ENCODE measurements around the gene ZDHHC3. TPM values are rescaled to one million over a fixed set of nuclear protein-coding genes. Genes with fewer than 3 reads are reported as not detected.

Gene ZDHHC3
- total RNA-seq, 2 donors from 2014 or later: 21.7 to 40.5 TPM

DNA sequence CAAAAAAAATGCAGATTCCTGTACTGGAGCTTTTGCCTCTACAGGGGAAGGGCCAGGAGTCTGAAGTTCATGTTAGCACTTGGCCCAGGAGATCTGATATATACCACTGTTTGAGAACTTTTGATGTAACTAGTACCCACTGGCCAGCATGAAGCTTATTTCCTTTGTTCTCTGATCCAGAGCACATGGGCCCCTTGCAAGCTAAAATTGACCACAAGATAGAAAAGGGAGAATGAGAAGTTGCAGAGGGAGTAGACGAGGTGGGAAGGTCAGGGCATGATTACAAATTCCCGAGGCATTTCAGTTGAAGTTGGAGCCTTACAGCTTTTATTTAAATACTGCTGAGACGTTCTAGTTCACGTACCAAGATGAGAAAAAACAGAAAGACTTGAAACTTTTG, 73.3 kb downstream of the ZDHHC3 start:
- no peak for DNase-seq (ENCODE audit: low spot score in 2 of 2)

DNA sequence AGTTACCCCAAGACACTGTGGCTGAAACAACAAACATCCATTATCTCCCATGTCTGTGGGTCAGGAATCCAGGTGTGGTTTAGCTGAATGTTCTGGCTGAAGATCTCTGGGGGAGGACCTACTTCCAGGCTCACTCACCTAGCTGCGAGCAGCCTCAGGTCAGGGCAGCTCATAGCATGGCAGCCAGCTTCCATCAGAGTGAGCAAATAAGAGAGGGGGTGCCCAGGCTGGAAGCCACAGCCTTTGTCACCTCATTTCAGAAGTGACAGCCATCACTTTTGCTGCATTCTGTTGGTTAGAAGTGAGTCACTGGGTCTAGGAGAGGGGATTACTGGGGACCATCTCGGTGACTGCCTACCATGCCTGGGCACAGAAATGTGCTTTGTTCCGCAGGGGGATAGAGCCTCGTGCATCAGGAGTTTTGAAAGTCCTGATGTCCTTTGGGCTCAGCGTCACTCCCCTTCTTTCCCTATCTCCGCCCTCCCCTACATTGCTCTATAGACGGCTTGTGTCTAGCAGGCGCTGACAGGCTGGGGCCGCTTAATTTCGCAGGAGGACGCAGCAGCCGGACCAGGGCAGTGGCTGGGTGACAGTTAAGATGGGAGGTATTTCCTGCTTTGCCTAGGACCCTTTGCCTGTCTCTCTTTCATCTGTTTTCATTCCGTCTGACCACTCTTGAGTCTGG, 76.1 kb downstream of the ZDHHC3 start:
- no peak overlapping the region for H3K27ac Mint-ChIP-seq
- no peaks in the 10 kb centered on the region for H3K9me3 Mint-ChIP-seq
- ATAC-seq: peak; percentile 43 to 51
- peak in 1 of 2 donors; percentile 49 for DNase-seq (ENCODE audit: low spot score in 2 of 2)
- H3K36me3 Mint-ChIP-seq: no peaks in the 10 kb centered on the region

More for the DNA sequence above, 73.3 kb downstream of the ZDHHC3 start:
- Mint-ChIP-seq H3K36me3 (no peaks in the 10 kb centered on the region), H3K27ac (no peak overlapping the region), H3K9me3 (no peaks in the 10 kb centered on the region)
- ATAC-seq: no peak

DNA sequence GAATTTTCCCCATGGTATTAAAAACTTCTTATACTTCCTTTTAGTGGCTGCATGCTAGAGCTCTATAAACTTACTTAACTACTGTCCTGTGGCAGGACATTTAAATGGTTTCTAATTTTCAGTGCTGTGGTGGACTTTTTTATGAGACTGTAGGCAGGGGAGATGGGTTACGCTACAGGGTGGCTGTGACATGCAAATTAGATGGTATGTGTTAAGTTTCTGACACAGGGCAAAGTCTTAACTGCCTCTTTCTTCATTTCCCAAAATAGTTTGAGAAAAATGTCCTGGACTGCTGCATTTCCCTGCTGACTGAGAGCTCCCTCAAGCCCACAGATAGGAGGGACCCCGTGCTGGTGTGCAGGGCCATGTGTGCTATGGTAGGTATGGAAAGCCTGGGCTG, 79.5 kb downstream of the ZDHHC3 start:
- Mint-ChIP-seq H3K9me3 (no peaks in the 10 kb centered on the region), H3K36me3 (no peaks in the 10 kb centered on the region), H3K27ac (no peak overlapping the region)
- ATAC-seq (no peak), DNase-seq (ENCODE audit: low spot score in 2 of 2) (no peak)

DNA sequence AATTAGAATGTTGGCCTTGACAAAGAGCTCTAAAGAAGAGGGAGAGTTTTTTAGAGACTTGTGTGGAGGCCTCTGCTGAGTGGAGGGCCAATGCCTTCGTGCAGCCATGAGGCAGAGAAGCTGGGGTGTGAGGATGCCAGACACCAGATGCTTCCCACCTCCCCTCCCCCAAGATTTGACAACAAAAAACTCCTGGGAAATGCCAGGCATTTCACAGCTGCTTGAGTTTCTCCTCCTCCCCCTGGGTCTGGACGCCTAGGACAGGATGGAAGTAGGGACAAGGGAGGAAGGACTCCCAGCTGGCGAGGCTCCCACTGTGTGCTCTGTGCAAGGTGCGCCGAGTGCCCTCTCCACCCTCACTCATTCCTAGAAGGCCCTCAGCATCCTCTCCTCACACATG, 81.5 kb downstream of the ZDHHC3 start:
- ATAC-seq: no peak
- no peaks in the 10 kb centered on the region for H3K36me3 Mint-ChIP-seq
- no peak overlapping the region for H3K27ac Mint-ChIP-seq
- no peaks in the 10 kb centered on the region for H3K9me3 Mint-ChIP-seq
- DNase-seq (ENCODE audit: low spot score in 2 of 2): no peak

DNA sequence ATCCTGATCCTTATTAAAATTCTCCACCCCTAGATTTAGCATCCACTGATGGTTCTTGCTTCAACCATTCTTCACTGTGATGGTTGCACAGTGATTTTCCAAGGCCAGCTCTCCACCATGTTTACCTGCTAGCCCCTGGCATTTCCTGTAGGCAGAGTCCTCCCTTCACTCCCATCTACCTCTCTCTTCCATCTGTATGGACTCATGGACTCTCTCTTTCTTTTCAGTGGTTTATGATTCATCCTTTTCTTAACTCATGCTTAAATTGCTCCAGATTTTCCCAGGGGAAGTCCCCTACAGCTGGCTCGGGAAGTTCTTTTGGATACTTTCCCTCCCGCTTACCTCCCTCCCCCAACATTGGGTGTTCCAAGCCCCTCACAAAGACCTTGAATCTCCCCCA, 82.9 kb downstream of the ZDHHC3 start:
- Mint-ChIP-seq H3K36me3 (no peaks in the 10 kb centered on the region), H3K9me3 (no peaks in the 10 kb centered on the region), H3K27ac (no peak overlapping the region)
- ATAC-seq (no peak), DNase-seq (ENCODE audit: low spot score in 2 of 2) (no peak)

DNA sequence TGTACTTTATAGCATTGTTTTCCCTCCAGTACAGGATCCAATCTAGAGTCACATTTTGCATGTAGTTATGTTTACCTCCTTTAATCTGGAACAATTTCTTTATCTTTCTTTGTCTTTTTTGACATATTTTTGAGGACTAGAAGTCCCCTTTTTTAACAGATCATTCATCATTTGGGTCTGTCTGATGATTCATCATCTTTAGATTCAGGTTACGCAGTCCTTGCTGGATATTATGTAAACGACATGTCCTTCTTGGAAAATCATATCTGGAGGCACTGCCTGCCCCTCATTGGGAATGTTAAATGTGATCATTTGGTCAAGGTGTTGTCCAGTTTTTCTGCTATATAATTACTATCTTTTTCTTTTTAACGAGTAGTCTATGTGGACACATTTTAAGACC, 83.3 kb downstream of the ZDHHC3 start:
- DNase-seq (ENCODE audit: low spot score in 2 of 2) (no peak), ATAC-seq (no peak)
- no peak overlapping the region for H3K27ac Mint-ChIP-seq
- H3K9me3 Mint-ChIP-seq: no peaks in the 10 kb centered on the region
- no peaks in the 10 kb centered on the region for H3K36me3 Mint-ChIP-seq

DNA sequence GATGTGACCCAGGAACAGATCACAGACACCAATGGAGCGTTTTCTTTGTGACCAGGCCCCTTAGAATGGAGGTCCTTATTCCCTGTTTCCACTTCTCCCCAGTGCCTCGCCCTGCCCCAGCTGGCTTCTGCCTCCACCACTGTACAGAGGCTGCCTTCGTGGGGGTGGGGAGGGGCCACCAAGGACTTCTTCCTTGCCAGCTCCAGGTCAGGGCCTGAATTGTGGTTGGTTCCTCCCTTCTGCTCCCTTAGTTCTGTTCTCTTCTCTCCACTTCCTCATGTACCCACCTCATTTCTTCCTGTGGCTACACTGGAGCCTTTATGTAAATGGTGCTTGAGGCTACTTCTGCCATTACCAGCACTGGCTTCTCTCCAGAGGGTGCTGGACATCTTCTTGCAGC, 85.1 kb downstream of the ZDHHC3 start:
- Mint-ChIP-seq H3K36me3 (no peaks in the 10 kb centered on the region), H3K27ac (no peak overlapping the region), H3K9me3 (no peaks in the 10 kb centered on the region)
- ATAC-seq (no peak), DNase-seq (ENCODE audit: low spot score in 2 of 2) (peak in 1 of 2 donors; percentile 9)

DNA sequence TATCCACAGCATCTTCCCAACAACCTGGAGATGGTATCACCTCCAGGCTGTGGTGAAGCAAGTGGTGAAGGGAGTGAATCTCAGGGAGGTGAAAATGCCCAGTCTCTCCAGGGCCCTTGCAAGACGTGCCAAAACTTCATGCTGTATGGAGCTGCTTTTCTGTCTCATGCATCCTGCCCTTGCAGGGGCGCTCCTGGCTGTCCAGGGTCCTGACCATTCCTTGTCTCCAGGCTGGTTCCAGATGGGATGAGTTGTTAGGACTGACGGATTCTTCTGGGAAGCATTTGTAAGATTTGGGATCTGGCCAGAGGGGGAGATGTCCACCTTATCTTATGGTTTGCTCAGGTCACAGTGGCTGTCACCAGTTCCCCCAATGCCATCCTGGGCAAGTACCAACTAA, 85.7 kb downstream of the ZDHHC3 start:
- DNase-seq (ENCODE audit: low spot score in 2 of 2) (peak in 1 of 2 donors; percentile 14), ATAC-seq (no peak)
- Mint-ChIP-seq H3K27ac (no peak overlapping the region), H3K36me3 (no peaks in the 10 kb centered on the region), H3K9me3 (no peaks in the 10 kb centered on the region)

DNA sequence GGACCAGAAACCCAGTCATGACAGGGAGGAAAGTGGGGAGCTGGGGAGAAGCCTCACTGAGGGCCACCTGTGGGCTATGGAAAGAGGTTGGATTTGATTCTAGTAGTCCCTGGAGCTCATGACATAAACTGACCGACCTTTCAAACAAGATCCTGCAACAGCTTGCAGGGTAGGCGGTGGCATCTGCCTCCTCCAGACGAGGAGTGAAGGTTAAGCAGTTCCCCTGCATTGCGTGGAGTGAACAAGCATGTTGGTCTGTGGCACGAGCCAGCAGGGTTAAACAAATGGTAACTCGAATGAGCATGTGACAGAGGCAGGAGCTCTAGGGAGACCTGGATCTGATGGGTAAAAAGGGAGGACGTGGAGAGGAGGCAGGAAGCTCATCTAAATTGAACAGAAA, 88.9 kb downstream of the ZDHHC3 start:
- ATAC-seq: no peak
- no peak overlapping the region for H3K27ac Mint-ChIP-seq
- no peaks in the 10 kb centered on the region for H3K9me3 Mint-ChIP-seq
- no peaks in the 10 kb centered on the region for H3K36me3 Mint-ChIP-seq
- DNase-seq (ENCODE audit: low spot score in 2 of 2): no peak

DNA sequence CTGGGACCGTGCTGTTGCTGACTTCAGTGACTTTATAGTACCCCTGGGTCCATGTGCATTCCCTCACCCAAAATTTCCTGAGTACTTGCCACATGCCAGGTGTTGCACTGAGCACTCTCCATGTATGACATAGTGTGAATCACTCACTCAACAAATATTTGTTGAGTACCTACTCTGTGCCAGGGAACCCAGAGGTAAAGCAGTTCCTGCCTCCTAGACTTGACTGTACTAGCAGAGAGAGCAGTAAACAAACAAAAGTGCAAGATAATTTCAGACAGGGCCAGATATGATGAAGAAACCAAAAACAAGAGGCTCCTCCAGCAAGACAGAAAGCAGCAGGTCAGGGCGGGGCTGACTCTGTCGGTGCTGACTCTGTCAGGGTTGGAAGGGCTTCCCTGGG, 89.4 kb downstream of the ZDHHC3 start:
- ATAC-seq (no peak), DNase-seq (ENCODE audit: low spot score in 2 of 2) (no peak)
- no peaks in the 10 kb centered on the region for H3K36me3 Mint-ChIP-seq
- H3K9me3 Mint-ChIP-seq: no peaks in the 10 kb centered on the region
- no peak overlapping the region for H3K27ac Mint-ChIP-seq

DNA sequence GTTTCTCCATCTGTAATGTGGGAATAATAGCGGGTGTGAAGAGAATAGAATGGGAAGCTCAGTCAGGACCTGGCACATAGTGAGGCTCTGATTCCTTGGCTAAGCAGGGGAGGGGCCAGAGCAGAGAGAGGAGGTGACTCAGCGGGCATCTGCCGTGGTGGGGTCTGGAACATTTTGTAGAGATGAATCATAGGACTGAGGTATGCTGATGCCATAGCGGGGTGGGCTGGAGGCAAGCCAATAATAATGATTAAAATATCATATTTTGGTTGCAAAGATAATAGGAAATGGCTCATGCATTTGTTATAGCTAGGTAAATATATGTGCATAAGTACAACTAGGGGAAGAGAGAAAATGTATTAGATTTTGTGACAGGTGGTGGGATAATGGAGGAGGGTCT, 90.4 kb downstream of the ZDHHC3 start:
- no peak for ATAC-seq
- H3K9me3 Mint-ChIP-seq: no peaks in the 10 kb centered on the region
- H3K27ac Mint-ChIP-seq: no peak overlapping the region
- H3K36me3 Mint-ChIP-seq: no peaks in the 10 kb centered on the region
- no peak for DNase-seq (ENCODE audit: low spot score in 2 of 2)

DNA sequence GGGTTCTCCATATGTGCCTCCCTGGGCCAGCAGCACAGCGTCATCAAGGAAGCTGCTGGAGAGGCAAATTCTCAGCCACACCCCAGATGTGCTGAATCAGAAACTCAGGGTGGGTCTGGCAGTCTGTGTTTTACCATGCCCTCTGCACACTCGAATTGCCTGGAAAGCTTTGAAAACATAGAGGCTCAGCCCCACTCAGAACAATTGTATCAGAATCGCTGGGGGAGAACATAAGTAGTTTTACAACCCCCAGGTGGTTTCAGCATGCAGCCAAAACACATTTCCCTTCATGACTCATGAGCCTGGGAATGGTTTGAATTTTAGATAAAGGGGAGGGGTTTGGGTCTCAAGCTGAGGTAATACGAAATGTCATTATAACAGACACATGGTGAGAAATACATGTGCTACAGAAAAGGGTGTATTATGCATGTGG, 92.0 kb downstream of the ZDHHC3 start:
- DNase-seq (ENCODE audit: low spot score in 2 of 2) (no peak), ATAC-seq (no peak)
- no peak overlapping the region for H3K27ac Mint-ChIP-seq
- no peaks in the 10 kb centered on the region for H3K36me3 Mint-ChIP-seq
- no peaks in the 10 kb centered on the region for H3K9me3 Mint-ChIP-seq

DNA sequence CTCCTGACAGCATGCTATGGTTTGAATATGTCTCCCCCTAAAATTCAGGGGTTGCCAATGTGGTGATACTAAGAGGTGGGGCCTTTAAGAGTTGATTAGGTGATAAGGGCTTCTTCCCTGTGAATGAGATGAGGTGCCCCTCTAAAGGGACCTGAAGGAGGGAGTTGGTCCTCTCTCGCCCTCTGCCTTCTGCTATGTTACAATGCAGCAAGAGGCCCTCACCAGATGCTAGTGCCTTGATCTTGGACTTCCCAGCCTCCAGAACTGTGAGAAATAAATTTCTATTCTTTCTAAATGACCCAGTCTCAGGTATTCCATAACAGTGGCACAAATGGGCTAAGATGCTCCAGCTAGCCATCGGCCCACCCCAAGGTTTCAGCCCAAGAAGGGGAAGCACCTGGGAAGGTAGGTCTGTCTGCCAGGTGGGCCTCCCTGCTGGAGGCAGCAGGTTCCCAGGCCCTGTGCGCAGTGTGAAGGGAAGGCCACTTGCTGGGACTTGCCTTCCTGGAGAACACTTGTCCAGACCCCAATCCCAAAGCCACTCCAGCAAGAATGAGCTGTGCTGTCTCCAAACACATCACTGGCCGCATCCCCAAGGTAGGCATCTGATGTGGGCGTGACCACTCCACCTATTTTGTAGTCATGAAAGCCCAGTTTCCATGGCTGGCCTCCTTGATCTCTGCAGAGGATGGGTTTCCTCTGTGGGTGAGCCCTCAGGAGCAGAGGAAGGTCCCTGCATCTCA, 92.6 kb downstream of the ZDHHC3 start:
- ATAC-seq (no peak), DNase-seq (ENCODE audit: low spot score in 2 of 2) (no peak)
- H3K9me3 Mint-ChIP-seq: no peaks in the 10 kb centered on the region
- no peaks in the 10 kb centered on the region for H3K36me3 Mint-ChIP-seq
- H3K27ac Mint-ChIP-seq: no peak overlapping the region

DNA sequence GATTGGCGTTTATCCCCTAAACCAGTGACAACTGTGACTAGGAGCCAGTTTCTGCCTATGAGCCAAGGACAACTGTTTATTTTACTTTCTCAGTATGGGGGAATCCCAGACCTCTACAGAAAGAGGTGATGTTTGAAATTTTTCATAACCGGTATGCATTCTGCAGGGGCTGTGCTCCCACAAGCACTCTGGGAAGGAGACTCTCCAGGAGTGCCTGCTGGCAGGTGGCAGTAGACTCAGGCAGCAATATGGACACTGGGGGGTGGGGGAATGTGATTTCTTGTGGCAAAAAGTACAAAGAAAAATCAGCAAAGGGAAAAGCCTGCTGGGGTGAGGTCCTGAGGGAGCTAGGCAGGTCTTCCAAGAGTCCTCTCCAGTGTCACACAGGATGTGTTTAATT, 95.7 kb downstream of the ZDHHC3 start:
- no peaks in the 10 kb centered on the region for H3K36me3 Mint-ChIP-seq
- ATAC-seq: no peak
- no peaks in the 10 kb centered on the region for H3K9me3 Mint-ChIP-seq
- peak overlapping the region in 1 of 2 donors; percentile 81 for H3K27ac Mint-ChIP-seq
- DNase-seq (ENCODE audit: low spot score in 2 of 2): no peak

DNA sequence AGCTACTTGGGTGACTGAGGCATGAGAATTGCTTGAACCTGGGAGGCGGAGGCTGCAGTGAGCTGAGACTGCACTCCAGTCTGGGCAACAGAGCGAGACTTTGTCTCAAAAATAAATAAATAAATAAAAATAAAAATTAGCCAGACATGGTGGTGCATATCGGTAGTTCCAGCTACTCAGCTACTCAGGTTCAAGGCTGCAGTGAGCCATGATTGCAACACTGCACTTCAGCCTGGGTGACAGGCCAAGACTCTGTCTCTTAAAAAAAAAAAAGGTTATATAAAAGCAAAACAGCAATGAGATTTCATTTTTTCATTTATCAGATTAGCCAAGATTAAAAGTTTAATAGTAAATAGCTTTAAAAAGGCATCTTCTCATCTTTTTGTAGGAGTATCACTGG, 98.6 kb downstream of the ZDHHC3 start:
- Mint-ChIP-seq H3K36me3 (no peaks in the 10 kb centered on the region), H3K9me3 (no peaks in the 10 kb centered on the region), H3K27ac (no peak overlapping the region)
- DNase-seq (ENCODE audit: low spot score in 2 of 2) (no peak), ATAC-seq (no peak)

DNA sequence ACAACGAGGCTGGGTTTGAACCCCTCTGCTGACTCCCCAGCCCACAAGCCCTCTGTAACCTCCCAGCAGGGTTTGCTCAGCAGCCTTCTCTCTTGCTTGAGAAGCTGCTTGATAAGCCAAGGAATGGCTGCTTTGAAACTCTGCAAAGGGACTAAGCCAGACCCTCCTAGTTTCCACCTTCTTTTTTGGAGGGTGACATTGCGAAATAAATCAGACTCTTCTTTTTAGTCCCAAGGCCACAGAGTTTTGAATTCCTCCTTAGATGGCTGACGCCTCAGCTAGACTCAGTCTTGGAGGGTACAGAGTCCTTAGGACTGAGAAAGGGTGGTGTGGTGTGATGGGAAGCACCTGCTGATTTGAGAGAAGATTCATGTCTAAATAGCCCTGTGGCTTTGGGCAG, 100.4 kb downstream of the ZDHHC3 start:
- H3K9me3 Mint-ChIP-seq: no peaks in the 10 kb centered on the region
- H3K36me3 Mint-ChIP-seq: no peaks in the 10 kb centered on the region
- DNase-seq (ENCODE audit: low spot score in 2 of 2) (no peak), ATAC-seq (no peak)
- H3K27ac Mint-ChIP-seq: no peak overlapping the region

Data from activated naive CD4-positive, alpha-beta T cell treated with anti-CD3 and anti-CD28 coated beads, Interleukin-2, amount 50 U/mL, for 72 hours (primary cell).